Activated CD8-positive, alpha-beta T cell treated with anti-CD3 and anti-CD28 coated beads, Interleukin-2, amount 10 ng/mL, durations not matched to agents 7 days and 5 days (primary cell): ENCODE data around the gene KCNK2. TPM values are rescaled to one million over a fixed set of nuclear protein-coding genes. Genes with fewer than 3 reads are reported as not detected.

Experiments
- ATAC-seq: fragments of 150-1000 bp; cut with Tn5 transposase; one replicate; pipeline ENCODE4 v1.10.0; 2021; ENCODE audit warnings: moderate library complexity
- CTCF ChIA-PET: fragments of 350-600 bp; sonication (Branson Sonifier 250); formaldehyde crosslinking; loops from one replicate; lab custom pipeline; 2021; ENCODE audit warnings: antibody characterized with exemption; lab: Charles Lee
- POLR2A ChIA-PET: fragments of 350-600 bp; sonication (Branson Sonifier 250); formaldehyde crosslinking; loops from one replicate; lab custom pipeline; 2021; ENCODE audit warnings: antibody characterized with exemption; lab: Charles Lee
- DNase-seq: peaks from one replicate; pipeline ENCODE4 v3.0.0-alpha.2; 2020
- H3K27ac Mint-ChIP-seq: one replicate; pipeline ENCODE4 v1.8.0; 2021; ENCODE audit warnings: mild to moderate bottlenecking, mixed read lengths
- H3K27me3 Mint-ChIP-seq: one replicate; pipeline ENCODE4 v1.8.0; 2021; ENCODE audit warnings: low read depth, mixed read lengths
- H3K36me3 Mint-ChIP-seq: one replicate; pipeline ENCODE4 v1.8.0; 2021; ENCODE audit warnings: low read depth, mixed read lengths
- H3K4me1 Mint-ChIP-seq: one replicate; pipeline ENCODE4 v1.8.0; 2021; ENCODE audit warnings: low read depth, mixed read lengths
- H3K4me3 Mint-ChIP-seq: one replicate; pipeline ENCODE4 v1.8.0; 2021; ENCODE audit warnings: mild to moderate bottlenecking, mixed read lengths
- H3K9me3 Mint-ChIP-seq: one replicate; pipeline ENCODE4 v1.8.0; 2022; ENCODE audit warnings: mixed read lengths; ENCODE audit not compliant: insufficient read depth
- total RNA-seq, 2 experiments: library from RNA; stranded (reverse); gene quantifications; one replicate each; pipeline ENCODE4 v1.2.3, GENCODE V29; 2021

The KCNK2 gene
- total RNA-seq, 2 experiments from 2014 or later, result not detected

DNA sequence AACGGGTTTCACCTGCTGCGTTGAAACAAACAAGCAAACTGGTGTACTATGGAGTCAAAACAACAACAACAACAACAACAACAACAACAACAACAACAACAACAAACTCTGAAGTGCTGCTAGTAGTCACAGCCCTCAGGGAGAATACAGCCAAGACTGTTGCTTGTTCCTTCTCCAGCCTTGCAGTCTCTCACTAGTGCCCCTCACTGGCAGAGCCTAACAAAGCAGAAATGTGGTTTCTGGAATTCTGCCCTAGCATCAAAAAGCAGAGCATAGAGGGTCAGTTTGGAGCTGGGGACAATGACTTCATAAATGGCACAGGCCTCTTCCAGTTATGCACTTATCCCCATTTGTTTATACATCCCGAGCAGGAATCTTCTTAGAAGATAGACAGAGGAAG, 187.4 kb downstream of the KCNK2 start:
- ChIA-PET POLR2A (no interaction called here), CTCF (no interaction called here)
- H3K4me1 Mint-ChIP-seq, result no peaks in the 10 kb centered on the region
- H3K9me3 Mint-ChIP-seq, result no peaks in the 10 kb centered on the region
- H3K4me3 Mint-ChIP-seq, result no peak overlapping the region
- no peak for ATAC-seq
- H3K27ac Mint-ChIP-seq, result no peak overlapping the region
- H3K36me3 Mint-ChIP-seq, result no peaks in the 10 kb centered on the region
- no peaks in the 10 kb centered on the region for H3K27me3 Mint-ChIP-seq
- no peak for DNase-seq

DNA sequence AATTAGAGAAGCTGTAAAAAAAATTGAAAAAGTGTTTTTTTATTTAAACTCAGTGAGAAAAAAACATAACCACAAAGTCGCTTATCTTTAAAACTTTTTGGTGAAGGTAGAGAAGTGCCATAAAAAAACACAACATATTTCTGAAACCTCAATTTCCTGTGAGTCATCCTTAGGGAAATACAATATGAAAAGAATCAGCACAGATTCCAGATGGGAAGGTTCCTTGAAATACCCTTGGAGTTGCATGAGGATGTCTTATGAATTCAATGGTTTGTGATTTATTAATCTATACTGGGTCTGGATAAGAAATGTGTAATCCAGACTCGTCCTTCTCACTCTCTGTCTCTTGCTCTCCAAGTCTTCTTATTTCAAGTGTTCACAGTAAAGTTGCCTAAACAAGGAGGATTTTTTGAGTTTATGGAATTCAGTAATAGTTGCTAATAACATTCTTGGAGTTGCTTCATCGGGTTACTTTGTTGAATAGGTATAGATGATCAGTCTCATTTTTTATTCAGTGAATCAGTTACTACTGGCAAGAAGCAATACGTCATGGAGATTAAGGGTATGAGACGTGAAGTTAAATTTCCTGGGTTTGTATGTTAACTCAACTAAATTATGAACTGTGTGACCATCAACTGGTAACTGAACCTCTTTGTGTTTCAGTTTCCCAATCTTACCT, 191.4 kb downstream of the KCNK2 start:
- DNase-seq (no peak), ATAC-seq (no peak)
- H3K36me3 Mint-ChIP-seq, result no peaks in the 10 kb centered on the region
- no peaks in the 10 kb centered on the region for H3K9me3 Mint-ChIP-seq
- no peak overlapping the region for H3K27ac Mint-ChIP-seq
- H3K27me3 Mint-ChIP-seq, result no peaks in the 10 kb centered on the region
- CTCF ChIA-PET, result no interaction called here
- H3K4me3 Mint-ChIP-seq, result no peak overlapping the region
- POLR2A ChIA-PET, result no interaction called here
- H3K4me1 Mint-ChIP-seq, result no peaks in the 10 kb centered on the region

DNA sequence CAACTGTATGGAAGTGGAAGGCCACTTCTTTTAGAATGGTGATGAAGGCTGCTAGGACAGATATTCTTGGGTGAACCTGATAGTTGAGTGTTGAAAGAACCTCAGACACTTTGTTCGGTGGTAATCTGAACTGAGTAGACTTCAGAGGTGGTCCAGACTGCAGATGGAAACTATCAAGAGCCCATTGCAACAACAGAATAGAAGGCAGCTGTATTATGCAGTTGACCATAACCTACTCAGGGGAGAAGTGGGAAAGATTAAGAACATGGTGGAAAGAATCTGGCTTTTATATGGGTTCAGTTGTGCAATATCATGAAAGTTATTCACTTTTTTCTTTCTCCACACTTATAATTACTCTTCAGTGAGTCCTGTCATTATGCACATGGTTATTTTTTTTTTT, 194.0 kb downstream of the KCNK2 start:
- H3K9me3 Mint-ChIP-seq, result no peaks in the 10 kb centered on the region
- H3K36me3 Mint-ChIP-seq, result no peaks in the 10 kb centered on the region
- ChIA-PET POLR2A (no interaction called here), CTCF (no interaction called here)
- DNase-seq (no peak), ATAC-seq (no peak)
- H3K4me3 Mint-ChIP-seq, result no peak overlapping the region
- no peak overlapping the region for H3K27ac Mint-ChIP-seq
- no peaks in the 10 kb centered on the region for H3K4me1 Mint-ChIP-seq
- H3K27me3 Mint-ChIP-seq, result no peaks in the 10 kb centered on the region

DNA sequence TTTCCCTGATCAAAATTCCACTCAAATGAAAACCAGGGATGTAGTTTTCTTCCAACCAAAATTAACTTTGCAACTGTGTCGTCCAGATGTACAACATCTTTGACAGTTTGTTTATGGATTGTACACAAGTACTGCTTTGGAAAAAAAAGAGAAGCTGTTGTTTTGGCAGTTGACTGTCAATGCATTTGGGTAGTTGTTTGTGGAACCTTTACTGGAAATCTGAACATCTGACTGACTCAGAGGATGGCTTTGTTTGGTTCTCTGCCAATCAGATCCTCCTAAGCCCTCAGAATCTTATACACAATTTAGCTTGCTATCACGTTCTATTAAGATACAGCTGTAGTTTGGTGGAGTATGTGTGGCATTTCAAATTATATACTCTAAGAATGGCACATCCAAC, 195.0 kb downstream of the KCNK2 start:
- ATAC-seq (no peak), DNase-seq (no peak)
- H3K9me3 Mint-ChIP-seq, result no peaks in the 10 kb centered on the region
- no peak overlapping the region for H3K27ac Mint-ChIP-seq
- no peaks in the 10 kb centered on the region for H3K36me3 Mint-ChIP-seq
- no peak overlapping the region for H3K4me3 Mint-ChIP-seq
- POLR2A ChIA-PET, result no interaction called here
- no peaks in the 10 kb centered on the region for H3K27me3 Mint-ChIP-seq
- H3K4me1 Mint-ChIP-seq, result no peaks in the 10 kb centered on the region
- CTCF ChIA-PET, result no interaction called here

DNA sequence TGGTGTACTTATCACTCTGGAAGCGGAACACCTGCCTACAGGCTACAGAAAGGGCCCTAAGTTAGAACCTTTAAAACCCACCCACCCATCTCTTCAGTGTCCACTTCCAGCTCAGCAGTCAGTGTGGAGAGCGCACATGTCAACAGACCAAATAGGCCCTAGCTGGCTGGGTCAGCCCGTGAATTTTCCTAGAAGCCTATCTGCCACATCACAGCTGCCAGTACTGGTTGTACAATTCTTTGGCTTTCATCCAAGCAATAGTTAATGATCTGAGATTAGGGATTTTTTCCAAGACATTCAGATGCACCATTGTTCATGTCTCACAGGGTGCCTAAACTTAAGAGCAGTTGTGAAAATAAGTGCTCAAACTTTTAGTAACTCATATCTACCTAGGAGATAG, 197.1 kb downstream of the KCNK2 start:
- Mint-ChIP-seq H3K9me3 (no peaks in the 10 kb centered on the region), H3K27ac (no peak overlapping the region), H3K4me3 (no peak overlapping the region), H3K36me3 (no peaks in the 10 kb centered on the region), H3K27me3 (no peaks in the 10 kb centered on the region), H3K4me1 (no peaks in the 10 kb centered on the region)
- DNase-seq (no peak), ATAC-seq (no peak)
- POLR2A ChIA-PET, result no interaction called here
- CTCF ChIA-PET, result no interaction called here

DNA sequence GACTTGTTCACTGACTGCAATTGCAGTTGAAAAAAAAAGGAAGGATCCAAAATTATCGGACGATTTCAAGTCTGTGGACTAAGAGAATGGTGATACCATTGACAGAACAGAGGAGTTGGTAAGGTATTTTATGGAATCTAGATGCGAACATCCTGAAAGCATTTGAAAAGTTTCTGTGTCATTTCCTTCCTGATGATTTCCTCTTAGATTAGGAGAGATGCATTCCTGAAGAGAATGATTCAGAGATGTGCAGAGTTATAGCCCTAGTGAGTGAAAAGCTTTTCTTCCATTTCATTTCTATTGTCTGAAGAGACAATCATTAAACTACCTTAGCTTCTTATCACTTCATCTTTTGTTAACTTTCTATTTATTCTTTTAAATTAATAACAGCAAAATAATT, 200.0 kb downstream of the KCNK2 start:
- ChIA-PET CTCF (no interaction called here), POLR2A (no interaction called here)
- no peak overlapping the region for H3K4me3 Mint-ChIP-seq
- H3K4me1 Mint-ChIP-seq, result no peaks in the 10 kb centered on the region
- ATAC-seq, result no peak
- H3K36me3 Mint-ChIP-seq, result no peaks in the 10 kb centered on the region
- no peaks in the 10 kb centered on the region for H3K9me3 Mint-ChIP-seq
- DNase-seq, result no peak
- H3K27me3 Mint-ChIP-seq, result no peaks in the 10 kb centered on the region
- no peak overlapping the region for H3K27ac Mint-ChIP-seq

DNA sequence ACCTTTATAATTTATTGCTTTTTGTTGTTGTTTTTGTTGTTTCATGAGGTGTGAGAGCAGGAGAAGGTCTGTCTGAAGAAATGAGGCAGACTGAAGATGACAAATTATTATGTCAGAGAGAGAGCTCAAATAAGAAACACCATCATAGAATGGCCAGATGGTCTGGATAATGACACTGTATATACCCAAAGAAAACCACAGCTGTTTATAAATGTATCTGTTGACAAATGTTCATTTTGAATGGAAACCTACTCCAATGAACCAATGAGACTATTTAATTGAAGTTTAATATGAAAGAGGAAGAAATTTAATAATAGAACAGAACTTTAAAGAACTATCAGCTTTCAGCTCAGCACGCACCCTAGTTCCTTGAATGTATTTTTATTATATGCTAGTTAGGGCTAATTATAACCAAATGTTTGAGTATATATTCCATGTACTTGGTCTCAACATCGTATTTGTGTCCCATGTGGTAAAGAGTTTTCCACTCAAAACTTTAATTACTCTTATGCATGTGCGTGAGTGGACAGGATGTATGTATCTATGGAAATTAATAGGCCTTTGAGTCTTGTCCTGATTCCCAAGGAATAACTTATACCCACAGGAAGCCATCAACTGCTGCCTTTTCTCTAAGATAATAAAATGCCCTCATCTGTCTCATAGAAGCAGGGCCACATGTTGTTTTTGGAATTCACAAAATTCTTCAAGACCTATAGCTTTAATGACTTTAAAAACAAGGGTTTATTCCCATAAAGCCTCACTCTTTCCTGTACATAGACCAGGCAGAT, 202.7 kb downstream of the KCNK2 start:
- CTCF ChIA-PET, result no interaction called here
- H3K27me3 Mint-ChIP-seq, result no peaks in the 10 kb centered on the region
- no peak overlapping the region for H3K27ac Mint-ChIP-seq
- H3K4me3 Mint-ChIP-seq, result no peak overlapping the region
- no peaks in the 10 kb centered on the region for H3K4me1 Mint-ChIP-seq
- no peaks in the 10 kb centered on the region for H3K36me3 Mint-ChIP-seq
- DNase-seq (no peak), ATAC-seq (no peak)
- POLR2A ChIA-PET, result no interaction called here
- no peaks in the 10 kb centered on the region for H3K9me3 Mint-ChIP-seq
